HK-2 (cell line): ENCODE data around the gene CPT1B.
A peak's percentile ranks its signal among the peaks of the same experiment; 100 is the strongest.

ENCODE experiments used
- DNase-seq: peaks from one replicate; pipeline ENCODE4 v3.0.0-alpha.2; 2018; ENCODE audit not compliant: unreplicated experiment

CPT1B gene

GRCh38 chr22:50585781-50586180 is 7.6 kb upstream of the CPT1B start:
- DNase-seq, result no peak

DNA sequence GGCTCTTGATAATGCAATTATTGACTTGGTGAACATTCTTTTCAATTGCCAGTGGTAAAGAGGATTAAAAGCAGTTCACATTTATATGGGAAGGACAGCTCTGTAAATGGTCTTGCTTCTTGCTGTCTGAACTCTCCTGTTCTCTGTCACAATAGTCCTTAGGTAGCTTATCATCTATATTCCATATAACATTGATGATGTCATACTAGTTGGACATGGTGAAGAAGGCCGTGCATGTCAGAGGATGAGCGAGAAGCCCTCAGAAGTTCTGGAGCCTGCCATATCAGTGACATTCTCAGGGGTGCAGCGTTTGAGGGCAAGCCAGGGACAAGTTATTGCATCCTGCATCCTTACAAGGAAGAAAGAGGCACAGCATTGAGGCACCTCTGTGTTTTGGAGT is 7.0 kb upstream of the CPT1B start:
- no peak for DNase-seq

- DNase-seq, result no peak
These were observed 6.2 kb upstream of the CPT1B start for GRCh38 chr22:50584106-50585096.

- DNase-seq, result no peak
These were observed 5.2 kb upstream of the CPT1B start for GRCh38 chr22:50583294-50583861.

- DNase-seq, result peak; percentile 97
These were observed 4.5 kb upstream of the CPT1B start, which contains the start of gene CHKB for GRCh38 chr22:50582493-50583293. CHKB (minus strand) TSS chr22:50582849; CDS start chr22:50582781, 68 bp downstream.

DNA sequence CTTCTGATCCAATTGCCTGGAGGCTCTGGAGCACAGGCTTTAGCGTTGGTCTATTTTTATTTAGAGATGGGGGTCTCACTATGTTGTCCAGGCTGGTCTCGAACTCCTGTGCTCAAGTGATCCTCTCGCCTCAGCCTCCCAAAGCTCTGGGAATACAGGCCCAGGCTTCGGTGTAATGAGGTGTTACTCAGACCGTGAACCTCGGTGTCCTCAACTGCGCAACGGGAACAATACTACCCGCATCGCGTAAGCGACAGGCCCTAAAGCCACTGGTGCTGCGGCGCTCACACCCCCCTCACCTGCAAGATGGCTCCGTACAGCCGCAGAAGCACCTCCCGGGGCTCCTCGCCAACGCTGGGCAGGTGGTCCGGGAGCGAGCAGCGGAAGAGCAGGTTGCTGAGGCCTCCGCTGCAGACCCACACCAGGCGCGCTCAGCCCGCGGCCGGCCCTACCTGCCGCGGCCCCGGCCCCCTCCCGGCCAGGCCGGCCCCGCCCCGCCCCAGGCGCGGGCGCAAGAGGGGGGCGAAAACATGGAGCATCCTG is 3.8 kb upstream of the CPT1B start:
- DNase-seq, result no peak

- no peak for DNase-seq
These were observed 3.1 kb upstream of the CPT1B start for GRCh38 chr22:50581031-50581949.

DNA sequence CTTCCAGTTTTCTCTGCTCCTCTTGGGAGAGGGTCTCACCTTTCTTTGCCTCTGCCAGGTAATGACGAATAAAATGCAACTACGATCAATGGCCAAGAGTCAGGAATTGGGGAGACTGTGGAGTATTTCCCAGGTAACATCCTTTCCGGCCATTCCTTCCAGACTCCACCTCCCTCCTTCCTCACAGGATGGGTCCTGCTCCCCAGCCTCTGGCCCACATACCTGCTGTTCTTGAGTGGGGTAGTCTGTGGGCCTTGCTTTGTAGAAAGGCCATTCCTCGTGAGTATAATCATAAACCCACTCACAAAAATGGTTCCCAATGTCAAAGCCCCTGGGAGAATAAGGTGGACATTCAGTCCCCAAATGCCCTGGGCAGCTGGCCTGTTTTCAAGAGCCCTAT is 1.5 kb upstream of the CPT1B start:
- no peak for DNase-seq

DNA sequence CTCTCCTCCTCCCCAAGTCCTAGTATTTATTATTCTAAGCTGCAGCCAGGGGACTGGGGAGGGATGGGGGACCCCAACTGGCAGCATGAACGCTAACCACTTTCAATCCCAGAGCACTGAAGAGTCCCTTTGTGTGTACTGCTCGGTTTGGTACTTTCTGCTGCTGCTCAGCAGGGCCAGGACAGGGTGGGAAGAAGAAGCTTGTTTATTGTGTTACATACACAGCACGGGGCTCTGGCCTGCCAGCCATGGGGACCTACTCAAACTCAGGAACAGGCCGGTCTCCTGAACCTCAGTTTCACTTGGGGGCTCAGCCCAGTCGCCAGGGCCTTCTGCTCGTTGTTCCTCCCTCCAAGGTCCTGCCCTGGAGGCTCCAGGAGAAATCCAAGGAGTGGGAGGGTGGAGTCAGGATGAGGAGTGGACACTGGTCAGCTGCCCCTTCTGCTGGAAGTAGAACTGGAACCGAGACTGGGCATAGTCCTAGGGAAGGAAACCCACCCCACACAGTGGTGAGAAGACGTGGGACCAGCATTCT is 616 bp upstream of the CPT1B start:
- DNase-seq, result no peak

- no peak for DNase-seq
These were observed 585 bp downstream of the CPT1B start for GRCh38 chr22:50577697-50577986.

GRCh38 chr22:50576806-50577696 is 1.2 kb downstream of the CPT1B start:
- no peak for DNase-seq

- DNase-seq, result peak; percentile 47
These were observed 2.2 kb downstream of the CPT1B start for GRCh38 chr22:50576070-50576469.

- DNase-seq, result no peak
These were observed 2.7 kb downstream of the CPT1B start for GRCh38 chr22:50575426-50575941.

GRCh38 chr22:50574383-50574755 is 3.9 kb downstream of the CPT1B start:
- DNase-seq, result no peak

DNA sequence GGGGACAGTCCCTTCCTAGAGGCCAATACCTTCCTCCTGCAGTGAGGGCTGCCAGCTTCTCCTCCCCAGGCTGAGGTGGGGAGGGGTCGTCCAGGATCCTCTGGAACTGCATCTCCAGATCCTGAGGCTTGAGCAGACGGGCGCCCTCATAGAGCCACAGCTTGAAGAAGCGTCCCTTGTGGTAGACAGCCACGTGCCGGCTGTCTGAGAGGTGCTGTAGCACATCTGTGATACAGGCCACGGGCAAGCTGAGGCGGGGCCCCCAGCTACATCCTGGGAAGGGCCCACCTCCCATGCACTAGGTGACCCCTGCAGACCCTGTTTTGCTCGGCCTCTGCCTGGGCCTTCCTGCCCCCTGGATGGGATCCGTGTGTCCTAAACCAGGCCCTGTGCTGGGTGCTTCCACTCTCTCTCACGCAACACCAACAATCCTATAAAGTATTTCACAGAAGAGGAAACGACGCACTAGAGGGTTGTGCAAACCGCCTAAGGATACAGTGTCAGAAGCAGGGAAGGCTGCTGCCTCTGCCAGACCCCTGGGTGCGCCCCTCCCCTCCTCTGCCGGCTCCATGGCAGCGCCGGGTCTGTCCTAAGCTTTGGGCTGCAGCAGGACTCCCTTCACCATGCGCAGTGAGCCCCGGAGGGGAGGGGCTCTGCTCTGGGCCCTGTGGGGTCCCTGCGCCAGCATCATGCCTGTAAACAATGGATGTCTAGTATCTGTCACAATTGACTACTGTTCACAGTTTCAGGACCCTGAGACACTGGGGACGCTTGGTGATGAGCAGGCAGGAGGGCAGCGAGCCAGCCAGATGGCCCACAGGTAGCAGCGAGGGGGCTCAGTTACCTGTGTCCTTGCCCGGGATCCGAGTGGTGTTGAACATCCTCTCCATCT is 4.5 kb downstream of the CPT1B start:
- DNase-seq, result no peak

DNA sequence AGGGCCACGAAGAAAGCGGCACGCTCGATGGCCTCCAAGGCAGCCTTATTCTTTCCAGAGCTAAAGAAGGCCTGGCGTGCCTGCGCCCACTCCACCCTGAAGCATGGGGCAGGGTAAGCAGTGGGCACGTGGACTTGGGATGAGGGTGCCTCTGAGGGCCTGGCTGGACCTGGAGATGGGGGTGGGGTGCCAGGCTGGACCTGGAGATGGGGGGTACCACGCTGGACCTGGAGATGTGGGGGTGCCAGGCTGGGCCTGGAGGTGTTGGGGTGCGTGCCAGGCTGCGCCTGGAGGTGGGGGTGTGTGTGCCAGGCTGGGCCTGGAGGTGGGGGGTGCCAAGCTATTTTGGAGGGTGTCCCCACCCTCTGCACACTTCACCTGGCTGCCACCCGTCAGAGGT is 5.3 kb downstream of the CPT1B start:
- DNase-seq, result no peak

DNA sequence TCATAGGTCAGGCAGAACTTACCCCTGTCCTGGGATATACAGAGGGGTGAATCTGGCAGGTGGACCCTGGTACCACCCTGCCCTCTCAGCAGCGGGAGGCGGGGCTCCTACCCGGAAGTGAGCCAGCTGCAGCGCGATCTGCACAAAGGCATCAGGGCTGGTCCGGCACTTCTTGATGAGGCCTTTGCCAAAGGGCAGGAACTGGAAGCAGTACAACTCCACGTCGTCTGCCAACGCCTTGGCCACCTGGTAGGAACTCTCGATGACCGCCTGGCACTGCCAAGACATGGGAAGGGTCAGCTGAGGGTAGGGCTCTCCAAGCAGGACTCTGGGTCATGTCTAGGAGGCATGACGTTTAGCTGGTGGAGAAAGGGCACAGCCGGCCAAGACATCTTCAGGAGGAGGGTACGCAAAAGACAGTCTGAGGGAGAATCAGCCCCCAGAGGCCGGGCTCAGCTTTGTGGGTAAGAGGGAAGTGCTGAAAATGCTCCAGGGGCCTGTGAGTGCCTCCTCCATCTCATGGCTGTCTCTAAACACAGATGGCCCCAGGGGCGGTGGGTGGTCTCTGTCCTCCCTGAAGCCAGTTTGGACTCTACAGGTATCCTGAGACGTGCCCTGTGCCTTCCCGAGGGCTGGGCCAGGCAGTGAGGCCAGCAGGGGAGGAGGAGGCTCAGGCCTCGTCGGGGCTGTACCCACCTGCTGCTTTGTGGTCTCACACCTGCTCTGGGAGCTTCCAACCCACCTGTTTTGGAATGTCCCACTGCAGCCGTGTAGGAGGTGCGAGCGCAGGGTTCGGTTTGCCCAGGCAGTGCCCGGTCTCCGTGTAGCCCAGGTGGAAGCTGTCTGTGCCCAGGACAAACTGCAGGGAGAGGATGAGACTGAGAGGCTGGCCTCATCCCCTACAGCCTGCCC is 6.7 kb downstream of the CPT1B start:
- no peak for DNase-seq

DNA sequence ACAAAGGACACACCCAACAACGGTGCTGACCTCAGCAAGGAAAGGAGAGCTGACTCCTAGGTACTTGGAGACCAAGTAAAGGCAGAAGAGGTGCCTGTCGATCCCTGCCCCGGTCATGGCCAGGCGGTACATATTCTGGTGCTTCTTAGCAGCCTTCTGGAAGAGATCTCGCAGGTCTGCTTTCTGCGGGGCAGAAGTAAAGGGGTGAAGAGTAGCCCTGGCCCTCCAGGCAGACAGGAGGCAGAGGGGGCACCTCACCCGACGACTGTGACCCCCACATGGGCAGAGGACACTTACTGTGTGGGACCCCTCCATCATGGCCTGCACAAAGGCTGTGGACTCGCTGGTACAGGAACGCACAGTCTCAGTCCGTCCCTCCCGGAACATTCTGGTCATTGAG is 7.4 kb downstream of the CPT1B start:
- no peak for DNase-seq
